SJSA1 (cell line): Measurements from ENCODE around the gene SSU72. TPM values are rescaled to one million over a fixed set of nuclear protein-coding genes. Genes with fewer than 3 reads are reported as not detected.
"Not testable (repeated sequence)": the region's sequence is repeated elsewhere in the genome, so short reads cannot be mapped to it uniquely, and the experiment has no call there.

Experiments
- DNase-seq, 2 experiments: peaks; one replicate each; pipeline ENCODE4 v3.0.0-alpha.2; 2015 to 2020; ENCODE audit warnings: low spot score in 2 of 2, low read depth in 1 of 2
- H3K27ac ChIP-seq: fragments of 250-450 bp; sonication (Bioruptor Pico); 2 replicates; pipeline ENCODE4 v1.5.1; 2020; ENCODE audit warnings: mild to moderate bottlenecking, moderate library complexity
- H3K27me3 ChIP-seq: fragments of 250-450 bp; sonication (Bioruptor Pico); replicated peaks from 2 replicates; pipeline ENCODE4 v1.5.1; 2020; ENCODE audit warnings: mild to moderate bottlenecking, moderate library complexity
- H3K36me3 ChIP-seq: fragments of 250-450 bp; sonication (Bioruptor Pico); 2 replicates; pipeline ENCODE4 v1.5.1; 2020; ENCODE audit warnings: mild to moderate bottlenecking
- H3K4me1 ChIP-seq: fragments of 250-450 bp; sonication (Bioruptor Pico); replicated peaks from 2 replicates; pipeline ENCODE4 v1.6.1; 2021; ENCODE audit warnings: mild to moderate bottlenecking
- H3K4me3 ChIP-seq: fragments of 250-450 bp; sonication (Bioruptor Pico); 2 replicates; pipeline ENCODE4 v1.5.1; 2020; ENCODE audit warnings: mild to moderate bottlenecking
- H3K9me3 ChIP-seq: fragments of 250-450 bp; sonication (Bioruptor Pico); replicated peaks from 2 replicates; pipeline ENCODE4 v1.5.1; 2020; ENCODE audit warnings: mild to moderate bottlenecking
- total RNA-seq: library from RNA; depleted of rRNA; stranded (reverse); fragments of >200 nt; shearing (Covaris generic); gene quantifications from 2 replicates; pipeline ENCODE4 v1.2.3, GENCODE V29; 2014

Gene SSU72
- total RNA-seq, 1 experiment from 2014 or later: 58.6 TPM

GRCh38 chr1:1523226-1523625, 51.4 kb downstream of the SSU72 start:
- peaks cover 37% of the 10 kb centered on the region for H3K36me3 ChIP-seq
- H3K4me3 ChIP-seq, DNase-seq, H3K4me1 ChIP-seq, H3K27me3 ChIP-seq, H3K27ac ChIP-seq, H3K9me3 ChIP-seq: not testable (repeated sequence)

DNA sequence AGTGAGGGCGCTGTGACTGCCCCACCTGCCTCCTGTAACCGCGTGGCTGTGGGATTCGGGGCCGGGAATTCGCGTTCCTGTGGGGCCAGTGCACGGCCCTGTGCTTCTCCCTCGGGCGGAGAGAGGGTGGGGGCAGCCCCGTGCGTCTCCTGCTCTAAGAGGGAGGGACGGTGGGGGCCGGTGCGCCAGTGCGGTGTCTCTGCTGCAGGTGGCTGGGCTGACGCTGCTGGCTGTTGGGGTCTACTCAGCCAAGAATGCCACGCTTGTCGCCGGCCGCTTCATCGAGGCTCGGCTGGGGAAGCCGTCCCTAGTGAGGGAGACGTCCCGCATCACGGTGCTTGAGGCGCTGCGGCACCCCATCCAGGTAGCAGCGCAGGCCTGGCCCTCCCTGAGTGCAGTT, 52.1 kb downstream of the SSU72 start:
- not testable (repeated sequence) for H3K4me3 ChIP-seq, H3K4me1 ChIP-seq, H3K9me3 ChIP-seq, H3K27me3 ChIP-seq, DNase-seq, H3K27ac ChIP-seq
- peaks cover 38% of the 10 kb centered on the region for H3K36me3 ChIP-seq

DNA sequence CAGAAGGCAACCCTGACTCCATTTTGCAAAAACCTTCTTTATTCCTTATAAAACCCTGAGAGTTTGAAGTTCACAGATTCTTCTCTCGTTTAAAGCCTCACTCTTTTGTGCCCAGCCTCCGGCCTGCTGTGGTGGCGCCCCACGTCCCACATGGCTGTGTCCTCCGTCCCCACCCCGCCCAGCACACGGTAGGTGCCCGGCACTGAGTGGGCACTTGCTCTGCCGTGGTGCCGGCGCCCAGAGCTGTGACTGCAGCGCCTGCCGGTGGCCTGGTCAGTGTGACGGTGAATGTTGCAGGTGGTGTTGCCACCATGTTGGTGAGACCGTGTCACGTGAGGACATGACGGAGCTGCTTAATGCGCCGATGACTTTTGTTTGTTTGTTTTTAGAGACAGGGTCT, 53.3 kb downstream of the SSU72 start:
- Histone ChIP-seq H3K4me3 (no peak overlapping the region), H3K27ac (no peak overlapping the region), H3K4me1 (no peaks in the 10 kb centered on the region), H3K27me3 (no peaks in the 10 kb centered on the region), H3K9me3 (no peaks in the 10 kb centered on the region), H3K36me3 (peaks cover 38% of the 10 kb centered on the region)
- no peak for DNase-seq

DNA sequence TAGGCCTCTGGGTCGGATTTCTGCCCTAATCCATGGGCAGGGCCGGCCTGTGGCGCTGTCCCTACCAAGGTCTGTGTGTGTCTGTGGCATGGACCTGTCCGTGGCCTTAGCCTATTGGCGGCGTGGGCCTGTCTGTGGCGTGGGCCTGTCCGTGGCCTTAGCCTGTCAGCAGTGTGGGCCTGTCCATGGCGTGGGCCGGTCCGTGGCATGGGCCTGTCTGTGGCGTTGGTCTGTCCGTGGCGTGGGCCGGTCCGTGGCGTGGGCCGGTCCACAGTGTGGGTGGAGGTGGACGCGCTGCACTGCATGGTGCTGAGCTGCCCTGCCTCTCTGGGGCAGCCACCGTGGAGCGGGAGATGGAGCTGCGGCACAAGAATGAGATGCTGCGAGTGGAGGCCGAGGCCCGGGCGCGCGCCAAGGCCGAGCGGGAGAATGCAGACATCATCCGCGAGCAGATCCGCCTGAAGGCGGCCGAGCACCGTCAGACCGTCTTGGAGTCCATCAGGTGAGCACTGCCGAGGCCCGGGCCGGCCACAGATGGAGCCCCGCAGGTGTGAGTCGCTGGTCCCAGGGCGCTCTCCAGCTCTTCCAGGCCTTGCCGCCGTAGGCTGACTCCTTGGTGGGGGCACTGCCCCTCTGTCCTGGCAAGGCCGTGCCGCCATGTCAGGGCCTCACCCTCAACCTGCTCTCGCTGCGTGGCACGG, 54.7 kb downstream of the SSU72 start:
- H3K36me3 ChIP-seq: peaks cover 41% of the 10 kb centered on the region
- not testable (repeated sequence) for H3K27ac ChIP-seq, DNase-seq, H3K9me3 ChIP-seq, H3K4me3 ChIP-seq, H3K4me1 ChIP-seq, H3K27me3 ChIP-seq

DNA sequence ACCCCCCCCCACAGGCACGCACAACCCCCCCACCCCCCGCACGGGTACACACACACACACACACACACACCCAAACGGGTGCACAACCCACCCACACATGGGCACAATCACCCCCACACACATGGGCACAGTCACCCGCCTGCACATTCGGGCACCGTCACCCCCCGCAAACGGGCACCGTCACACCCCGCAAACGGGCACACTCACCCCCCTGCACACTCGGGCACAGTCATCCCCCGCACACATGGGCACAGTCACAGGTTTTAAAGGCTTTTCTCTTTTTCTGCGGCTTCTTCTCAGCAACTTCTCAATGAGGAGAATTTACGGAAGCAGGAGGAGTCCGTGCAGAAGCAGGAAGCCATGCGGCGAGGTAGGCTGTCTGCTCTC, 56.0 kb downstream of the SSU72 start:
- H3K4me3 ChIP-seq, H3K27ac ChIP-seq, H3K27me3 ChIP-seq, H3K9me3 ChIP-seq, DNase-seq, H3K4me1 ChIP-seq: not testable (repeated sequence)
- peaks cover 44% of the 10 kb centered on the region for H3K36me3 ChIP-seq

DNA sequence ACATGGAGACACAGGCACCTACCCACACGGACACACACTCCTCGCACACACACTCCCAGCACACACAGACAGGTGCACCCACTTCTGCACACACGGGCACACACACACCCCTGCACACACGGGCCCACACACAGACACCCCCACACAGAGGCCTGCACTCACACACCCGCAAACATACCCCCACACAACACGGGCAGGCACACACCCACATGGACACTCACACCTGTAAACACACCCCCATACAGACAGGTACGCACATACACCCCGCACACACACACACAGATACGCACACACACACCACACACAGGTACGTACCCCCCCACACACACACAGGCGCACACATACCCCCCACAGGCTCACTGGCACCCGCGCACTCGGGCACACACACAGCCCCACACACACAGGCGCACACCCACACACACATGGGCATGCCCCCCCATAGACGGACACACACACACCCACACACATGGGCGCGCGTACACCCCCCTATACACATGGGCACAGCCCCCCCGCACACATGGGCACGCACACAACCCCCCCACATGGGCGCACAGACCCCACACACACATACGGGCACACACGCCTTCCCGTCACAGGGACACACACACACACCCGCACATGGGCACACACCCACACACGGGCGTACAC, 56.6 kb downstream of the SSU72 start:
- no peak for DNase-seq
- Histone ChIP-seq H3K4me1 (no peaks in the 10 kb centered on the region), H3K9me3 (no peaks in the 10 kb centered on the region), H3K4me3 (no peak overlapping the region), H3K36me3 (peaks cover 44% of the 10 kb centered on the region), H3K27me3 (no peaks in the 10 kb centered on the region), H3K27ac (no peak overlapping the region)

DNA sequence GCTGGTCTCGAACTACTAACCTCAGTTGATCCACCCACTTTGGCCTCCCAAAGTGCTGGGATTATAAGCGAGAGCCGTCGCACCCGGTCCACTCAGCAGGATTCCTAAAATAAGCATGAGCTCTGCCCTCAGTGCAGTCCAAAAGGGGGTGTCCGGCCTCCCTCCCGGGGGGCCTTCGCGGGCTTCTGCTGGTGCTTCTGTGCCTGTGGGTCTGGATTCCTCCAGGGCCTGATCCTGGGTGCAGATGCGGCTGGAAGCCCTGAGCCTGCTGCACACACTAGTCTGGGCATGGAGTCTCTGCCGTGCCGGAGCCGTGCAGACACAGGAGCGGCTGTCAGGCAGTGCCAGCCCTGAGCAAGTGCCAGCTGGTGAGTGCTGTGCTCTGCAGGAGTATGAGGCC, 57.7 kb downstream of the SSU72 start:
- H3K9me3 ChIP-seq, H3K27me3 ChIP-seq, DNase-seq, H3K4me3 ChIP-seq, H3K27ac ChIP-seq, H3K4me1 ChIP-seq: not testable (repeated sequence)
- peaks cover 43% of the 10 kb centered on the region for H3K36me3 ChIP-seq

GRCh38 chr1:1514376-1514775, 60.3 kb downstream of the SSU72 start:
- not testable (repeated sequence) for DNase-seq, H3K4me1 ChIP-seq, H3K27me3 ChIP-seq, H3K27ac ChIP-seq, H3K4me3 ChIP-seq, H3K9me3 ChIP-seq
- H3K36me3 ChIP-seq: peaks cover 36% of the 10 kb centered on the region

GRCh38 chr1:1513675-1514074, 61.0 kb downstream of the SSU72 start:
- H3K27me3 ChIP-seq, H3K9me3 ChIP-seq, H3K27ac ChIP-seq, H3K4me1 ChIP-seq, H3K4me3 ChIP-seq, DNase-seq: not testable (repeated sequence)
- H3K36me3 ChIP-seq: peaks cover 35% of the 10 kb centered on the region

- H3K4me1 ChIP-seq, H3K27ac ChIP-seq, H3K9me3 ChIP-seq, H3K27me3 ChIP-seq: not testable (repeated sequence)
- DNase-seq: peak in 1 of 2 experiments; percentile 22
- peaks cover 28% of the 10 kb centered on the region for H3K36me3 ChIP-seq
- peak overlapping the region; percentile 92 for H3K4me3 ChIP-seq
These were observed 62.2 kb downstream of the SSU72 start for GRCh38 chr1:1512425-1512824.

GRCh38 chr1:1511533-1512285, 63.0 kb downstream of the SSU72 start, which contains the start of gene ATAD3A:
Gene ATAD3A (plus strand): TSS chr1:1512162. CDS start chr1:1512269, 107 bp downstream.
- H3K4me1 ChIP-seq: peaks cover 6% of the 10 kb centered on the region; the same call in 1 of the 2 replicates
- peak within 1 kb of the TSS; percentile 88 for H3K27ac ChIP-seq
- no peaks in the 10 kb centered on the region for H3K9me3 ChIP-seq
- DNase-seq: peak; percentile 97 to 98
- H3K27me3 ChIP-seq: no peaks in the 10 kb centered on the region
- H3K4me3 ChIP-seq: peak within 1 kb of the TSS; percentile 92
- H3K36me3 ChIP-seq: peaks cover 29% of the 10 kb centered on the region

- peak overlapping the region; percentile 92 for H3K4me3 ChIP-seq
- peak overlapping the region; percentile 88 for H3K27ac ChIP-seq
- DNase-seq: no peak
These were observed 63.6 kb downstream of the SSU72 start for GRCh38 chr1:1510912-1511532.

GRCh38 chr1:1509465-1509850, 65.2 kb downstream of the SSU72 start:
- DNase-seq, H3K4me3 ChIP-seq, H3K27ac ChIP-seq, H3K27me3 ChIP-seq, H3K9me3 ChIP-seq: not testable (repeated sequence)
- Histone ChIP-seq H3K36me3 (peaks cover 14% of the 10 kb centered on the region), H3K4me1 (peaks cover 15% of the 10 kb centered on the region; the same call in 1 of the 2 replicates)

More at GRCh38 chr1:1510912-1511532, 63.6 kb downstream of the SSU72 start:
- H3K4me1 ChIP-seq: peaks cover 6% of the 10 kb centered on the region; the same call in 1 of the 2 replicates
- peaks cover 23% of the 10 kb centered on the region for H3K36me3 ChIP-seq
- no peaks in the 10 kb centered on the region for H3K27me3 ChIP-seq
- H3K9me3 ChIP-seq: no peaks in the 10 kb centered on the region
